HepG2 (cell line): ENCODE measurements around the gene ATG13. TPM values are rescaled to one million over a fixed set of nuclear protein-coding genes. Genes with fewer than 3 reads are reported as not detected.

Experiments used
- ASH2L ChIP-seq: fragments of 300-600, 200-600 bp; sonication (generic); IDR thresholded peaks from 2 replicates; pipeline ENCODE4 v1.7.0; 2017; ENCODE audit warnings: low read depth, mild to moderate bottlenecking, moderate library complexity, mixed read lengths, low read length; ENCODE audit not compliant: insufficient read length
- GMEB2 ChIP-seq: IDR thresholded peaks from 2 replicates; pipeline ENCODE4 v1.6.1; 2016; ENCODE audit warnings: missing biosample characterization, missing genetic modification reagents, low read depth
- KLF11 ChIP-seq: IDR thresholded peaks from 2 replicates; pipeline ENCODE4 v1.6.1; 2016; ENCODE audit warnings: missing compliant biosample characterization
- MED13 ChIP-seq: sonication (generic); formaldehyde crosslinking; IDR thresholded peaks from 2 replicates; pipeline ENCODE4 v1.5.0; 2020; ENCODE audit warnings: missing genetic modification reagents
- NR3C1 ChIP-seq: sonication (generic); formaldehyde crosslinking; IDR thresholded peaks from 2 replicates; pipeline ENCODE4 v1.4.0; 2020; ENCODE audit warnings: missing genetic modification reagents
- SPEN ChIP-seq: sonication (generic); formaldehyde crosslinking; IDR thresholded peaks from 2 replicates; pipeline ENCODE4 v1.5.1; 2020; ENCODE audit warnings: low read depth, mild to moderate bottlenecking, missing genetic modification reagents
- TARDBP ChIP-seq: sonication (generic); formaldehyde crosslinking; IDR thresholded peaks from 2 replicates; pipeline ENCODE4 v1.8.0; 2022; ENCODE audit warnings: mild to moderate bottlenecking, missing genetic modification reagents
- TEF ChIP-seq: sonication (generic); formaldehyde crosslinking; IDR thresholded peaks from 2 replicates; pipeline ENCODE4 v1.5.0; 2020; ENCODE audit warnings: missing genetic modification reagents
- ZMYM2 ChIP-seq: sonication (generic); formaldehyde crosslinking; IDR thresholded peaks from 2 replicates; pipeline ENCODE4 v1.8.0; 2022; ENCODE audit warnings: mild to moderate bottlenecking, missing genetic modification reagents
- ZNF10 ChIP-seq: sonication (generic); formaldehyde crosslinking; IDR thresholded peaks from 2 replicates; pipeline ENCODE4 v1.4.0; 2020; ENCODE audit warnings: mild to moderate bottlenecking, low read depth, missing genetic modification reagents, borderline replicate concordance
- ZNF275 ChIP-seq: sonication (generic); formaldehyde crosslinking; IDR thresholded peaks from 2 replicates; pipeline ENCODE4 v1.8.0; 2022; ENCODE audit warnings: missing genetic modification reagents, mild to moderate bottlenecking, inconsistent platforms, borderline replicate concordance
- ZNF44 ChIP-seq: sonication (generic); formaldehyde crosslinking; IDR thresholded peaks from 2 replicates; pipeline ENCODE4 v1.5.1; 2020; ENCODE audit warnings: mild to moderate bottlenecking, missing genetic modification reagents
- ZNF652 ChIP-seq: IDR thresholded peaks from 2 replicates; pipeline ENCODE4 v1.6.1; 2016; ENCODE audit warnings: low read depth, borderline replicate concordance
- polyA plus RNA-seq, 8 experiments: library from polyadenylated mRNA; depleted of rRNA in 3 of 8; stranded (reverse) in 7 of 8; unstranded in 1 of 8; fragments of >200 nt; fragmentation: Illumina TruSeq in 4 of 8; extraction: Trizol in 4 of 8; gene quantifications; 2 replicates each; pipeline versions ENCODE4 v1.2.1 to v1.2.3, GENCODE V29; 2011 to 2016; ENCODE audit warnings: low read depth in 4 of 8, missing spikeins in 1 of 8, mixed read lengths in 1 of 8; ENCODE audit not compliant: insufficient read depth in 1 of 8
- total RNA-seq, 5 experiments: library from RNA; depleted of rRNA; stranded (reverse); fragments of >200 nt; fragmentation: Illumina TruSeq; extraction: Trizol; gene quantifications; 2 replicates each; pipeline ENCODE4 v1.2.3, GENCODE V29; 2016; ENCODE audit warnings: low read depth in 1 of 5
- TF ChIP-seq, protein P1 (sequence below): sonication (generic); formaldehyde crosslinking; IDR thresholded peaks from 2 replicates; pipeline ENCODE4 v1.8.0; 2022; ENCODE audit warnings: mild to moderate bottlenecking, missing genetic modification reagents
- TF ChIP-seq, protein P2 (sequence below): sonication (generic); formaldehyde crosslinking; IDR thresholded peaks from 2 replicates; pipeline ENCODE4 v1.8.0; 2022; ENCODE audit warnings: mild to moderate bottlenecking, missing genetic modification reagents, borderline replicate concordance
- TF ChIP-seq, protein P3 (sequence below): sonication (generic); formaldehyde crosslinking; IDR thresholded peaks from 2 replicates; pipeline ENCODE4 v1.5.1; 2020; ENCODE audit warnings: missing genetic modification reagents, mild to moderate bottlenecking, borderline replicate concordance
- TF ChIP-seq, protein P4 (sequence below): sonication (generic); formaldehyde crosslinking; IDR thresholded peaks from 2 replicates; pipeline ENCODE4 v1.8.1; 2023; ENCODE audit warnings: mild to moderate bottlenecking, missing genetic modification reagents
- TF ChIP-seq, protein P5 (sequence below): sonication (generic); formaldehyde crosslinking; IDR thresholded peaks from 2 replicates; pipeline ENCODE4 v1.4.0; 2020; ENCODE audit warnings: missing genetic modification reagents

Gene ATG13
- total and polyA plus RNA-seq, 2 of the 13 experiments (the other 11 are each of a cell fraction or from before 2014, with no cell fraction given) = 55.0 to 77.3 TPM

- TF ChIP-seq, protein P1, sequence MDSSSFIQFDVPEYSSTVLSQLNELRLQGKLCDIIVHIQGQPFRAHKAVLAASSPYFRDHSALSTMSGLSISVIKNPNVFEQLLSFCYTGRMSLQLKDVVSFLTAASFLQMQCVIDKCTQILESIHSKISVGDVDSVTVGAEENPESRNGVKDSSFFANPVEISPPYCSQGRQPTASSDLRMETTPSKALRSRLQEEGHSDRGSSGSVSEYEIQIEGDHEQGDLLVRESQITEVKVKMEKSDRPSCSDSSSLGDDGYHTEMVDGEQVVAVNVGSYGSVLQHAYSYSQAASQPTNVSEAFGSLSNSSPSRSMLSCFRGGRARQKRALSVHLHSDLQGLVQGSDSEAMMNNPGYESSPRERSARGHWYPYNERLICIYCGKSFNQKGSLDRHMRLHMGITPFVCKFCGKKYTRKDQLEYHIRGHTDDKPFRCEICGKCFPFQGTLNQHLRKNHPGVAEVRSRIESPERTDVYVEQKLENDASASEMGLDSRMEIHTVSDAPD (CRISPR knock-in tag) = peak; percentile 89
- TF ChIP-seq TEF (CRISPR knock-in tag) (no peak), ZNF44 (CRISPR knock-in tag) (no peak), TARDBP (CRISPR knock-in tag) (peak; percentile 94), KLF11 (no peak; the same call in 1 of the 2 replicates), ZNF10 (CRISPR knock-in tag) (no peak), ZNF652 (peak; percentile 76), ASH2L (peak; percentile 11), GMEB2 (CRISPR knock-in tag) (0 out of 2 replicates have a peak, but pooled peaks have one; percentile 18), MED13 (CRISPR knock-in tag) (peak; percentile 86), ZMYM2 (CRISPR knock-in tag) (no peak; the same call in 1 of the 2 replicates), NR3C1 (CRISPR knock-in tag) (no peak), ZNF275 (CRISPR knock-in tag) (no peak), SPEN (CRISPR knock-in tag) (peak; percentile 45; the same call in 1 of the 2 replicates)
- TF ChIP-seq, protein P2, sequence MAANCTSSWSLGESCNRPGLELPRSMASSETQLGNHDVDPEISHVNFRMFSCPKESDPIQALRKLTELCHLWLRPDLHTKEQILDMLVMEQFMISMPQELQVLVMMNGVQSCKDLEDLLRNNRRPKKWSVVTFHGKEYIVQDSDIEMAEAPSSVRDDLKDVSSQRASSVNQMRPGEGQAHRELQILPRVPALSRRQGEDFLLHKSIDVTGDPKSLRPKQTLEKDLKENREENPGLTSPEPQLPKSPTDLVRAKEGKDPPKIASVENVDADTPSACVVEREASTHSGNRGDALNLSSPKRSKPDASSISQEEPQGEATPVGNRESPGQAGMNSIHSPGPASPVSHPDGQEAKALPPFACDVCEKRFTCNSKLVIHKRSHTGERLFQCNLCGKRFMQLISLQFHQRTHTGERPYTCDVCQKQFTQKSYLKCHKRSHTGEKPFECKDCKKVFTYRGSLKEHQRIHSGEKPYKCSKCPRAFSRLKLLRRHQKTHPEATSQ = 0 out of 2 replicates have a peak, but pooled peaks have one; percentile 75
- TF ChIP-seq, protein P3, sequence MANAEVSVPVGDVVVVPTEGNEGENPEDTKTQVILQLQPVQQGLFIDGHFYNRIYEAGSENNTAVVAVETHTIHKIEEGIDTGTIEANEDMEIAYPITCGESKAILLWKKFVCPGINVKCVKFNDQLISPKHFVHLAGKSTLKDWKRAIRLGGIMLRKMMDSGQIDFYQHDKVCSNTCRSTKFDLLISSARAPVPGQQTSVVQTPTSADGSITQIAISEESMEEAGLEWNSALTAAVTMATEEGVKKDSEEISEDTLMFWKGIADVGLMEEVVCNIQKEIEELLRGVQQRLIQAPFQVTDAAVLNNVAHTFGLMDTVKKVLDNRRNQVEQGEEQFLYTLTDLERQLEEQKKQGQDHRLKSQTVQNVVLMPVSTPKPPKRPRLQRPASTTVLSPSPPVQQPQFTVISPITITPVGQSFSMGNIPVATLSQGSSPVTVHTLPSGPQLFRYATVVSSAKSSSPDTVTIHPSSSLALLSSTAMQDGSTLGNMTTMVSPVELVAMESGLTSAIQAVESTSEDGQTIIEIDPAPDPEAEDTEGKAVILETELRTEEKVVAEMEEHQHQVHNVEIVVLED (CRISPR knock-in tag) = no peak
- TF ChIP-seq, protein P4, sequence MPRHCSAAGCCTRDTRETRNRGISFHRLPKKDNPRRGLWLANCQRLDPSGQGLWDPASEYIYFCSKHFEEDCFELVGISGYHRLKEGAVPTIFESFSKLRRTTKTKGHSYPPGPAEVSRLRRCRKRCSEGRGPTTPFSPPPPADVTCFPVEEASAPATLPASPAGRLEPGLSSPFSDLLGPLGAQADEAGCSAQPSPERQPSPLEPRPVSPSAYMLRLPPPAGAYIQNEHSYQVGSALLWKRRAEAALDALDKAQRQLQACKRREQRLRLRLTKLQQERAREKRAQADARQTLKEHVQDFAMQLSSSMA = no peak
- TF ChIP-seq, protein P5, sequence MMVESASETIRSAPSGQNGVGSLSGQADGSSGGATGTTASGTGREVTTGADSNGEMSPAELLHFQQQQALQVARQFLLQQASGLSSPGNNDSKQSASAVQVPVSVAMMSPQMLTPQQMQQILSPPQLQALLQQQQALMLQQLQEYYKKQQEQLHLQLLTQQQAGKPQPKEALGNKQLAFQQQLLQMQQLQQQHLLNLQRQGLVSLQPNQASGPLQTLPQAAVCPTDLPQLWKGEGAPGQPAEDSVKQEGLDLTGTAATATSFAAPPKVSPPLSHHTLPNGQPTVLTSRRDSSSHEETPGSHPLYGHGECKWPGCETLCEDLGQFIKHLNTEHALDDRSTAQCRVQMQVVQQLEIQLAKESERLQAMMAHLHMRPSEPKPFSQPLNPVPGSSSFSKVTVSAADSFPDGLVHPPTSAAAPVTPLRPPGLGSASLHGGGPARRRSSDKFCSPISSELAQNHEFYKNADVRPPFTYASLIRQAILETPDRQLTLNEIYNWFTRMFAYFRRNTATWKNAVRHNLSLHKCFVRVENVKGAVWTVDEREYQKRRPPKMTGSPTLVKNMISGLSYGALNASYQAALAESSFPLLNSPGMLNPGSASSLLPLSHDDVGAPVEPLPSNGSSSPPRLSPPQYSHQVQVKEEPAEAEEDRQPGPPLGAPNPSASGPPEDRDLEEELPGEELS (CRISPR knock-in tag) = peak; percentile 86; the same call in 1 of the 2 replicates
Measured at GRCh38 chr11:46719048-46719542, 101.7 kb downstream of the ATG13 start, which contains the start of gene F2 (continued).
